NCI-H748 (cell line): ENCODE results near the gene ZNF346.

ENCODE experiments used
- DNase-seq: peaks from one replicate; lab custom pipeline; 2025; ENCODE audit not compliant: unreplicated experiment; lab: John Stamatoyannopoulos, UW

Gene ZNF346

GRCh38 chr5:177066224-177066623 lies 43.7 kb downstream of the ZNF346 start:
- DNase-seq = no peak

GRCh38 chr5:177067503-177067902 lies 45.0 kb downstream of the ZNF346 start:
- no peak for DNase-seq

- DNase-seq = no peak
Measured at GRCh38 chr5:177070536-177071191, 48.2 kb downstream of the ZNF346 start.

GRCh38 chr5:177071666-177072385 lies 49.3 kb downstream of the ZNF346 start:
- peak; percentile 82 for DNase-seq

GRCh38 chr5:177077335-177077734 lies 54.8 kb downstream of the ZNF346 start:
- DNase-seq = no peak

- no peak for DNase-seq
Measured at GRCh38 chr5:177079606-177080005, 57.1 kb downstream of the ZNF346 start.

GRCh38 chr5:177080265-177080664 lies 57.8 kb downstream of the ZNF346 start:
- no peak for DNase-seq

- no peak for DNase-seq
Measured at GRCh38 chr5:177081859-177082258, 59.4 kb downstream of the ZNF346 start.

GRCh38 chr5:177083357-177083756 lies 60.9 kb downstream of the ZNF346 start:
- DNase-seq = no peak

- no peak for DNase-seq
Measured at GRCh38 chr5:177084175-177084574, 61.7 kb downstream of the ZNF346 start.

- no peak for DNase-seq
Measured at GRCh38 chr5:177085985-177086653, 63.6 kb downstream of the ZNF346 start.

- DNase-seq = peak; percentile 86
Measured at GRCh38 chr5:177086654-177087397, 64.3 kb downstream of the ZNF346 start, which contains the start of gene FGFR4. Gene FGFR4, plus strand, starts transcription at chr5:177086915. Its CDS starts 2,688 bp downstream, at chr5:177089603.

- peak; percentile 15 for DNase-seq
Measured at GRCh38 chr5:177087398-177088005, 65.0 kb downstream of the ZNF346 start.

- DNase-seq = no peak
Measured at GRCh38 chr5:177089127-177089526, 66.6 kb downstream of the ZNF346 start.

GRCh38 chr5:177089825-177090641 lies 67.5 kb downstream of the ZNF346 start:
- no peak for DNase-seq

- DNase-seq = no peak
Measured at GRCh38 chr5:177090813-177091212, 68.3 kb downstream of the ZNF346 start.

- no peak for DNase-seq
Measured at GRCh38 chr5:177091232-177091631, 68.7 kb downstream of the ZNF346 start.

GRCh38 chr5:177092178-177093081 lies 69.9 kb downstream of the ZNF346 start:
- no peak for DNase-seq
